Panc1 (cell line): Measurements from ENCODE around the gene LRRC36. TPM values are rescaled to one million over a fixed set of nuclear protein-coding genes. Genes with fewer than 3 reads are reported as not detected.

Experiments
- ATAC-seq: fragments of 200-7000 bp; cut with Tn5 transposase; 2 replicates; pipeline ENCODE4 v1.9.1; 2020; ENCODE audit warnings: mild to moderate bottlenecking, moderate library complexity
- BruUV-seq: library from RNA; stranded (reverse); fragments of 400-500 nt; replicated peaks from 2 replicates; lab custom pipeline; 2021; lab: Mats Ljungman, UMichigan
- CTCF ChIA-PET: fragments of 300-600 bp; sonication (Branson Sonifier 250); formaldehyde crosslinking; loops from one replicate; lab custom pipeline; 2022; ENCODE audit warnings: antibody characterized with exemption; lab: Charles Lee
- POLR2A ChIA-PET: fragments of 300-600 bp; sonication (Branson Sonifier 250); formaldehyde crosslinking; loops from one replicate; lab custom pipeline; 2022; ENCODE audit warnings: antibody characterized with exemption; lab: Charles Lee
- DNase-seq: peaks from one replicate; pipeline ENCODE4 v3.0.0-alpha.2; 2010; ENCODE audit warnings: low read depth, low spot score
- H3K27ac ChIP-seq: 2 replicates; pipeline ENCODE4 v1.5.1; 2011; ENCODE audit warnings: mild to moderate bottlenecking, low read length, inconsistent platforms
- H3K27me3 ChIP-seq: fragments of 200-500 bp; sonication (Bioruptor generic); 2 replicates; pipeline ENCODE4 v1.6.0; 2014; ENCODE audit warnings: low read length, inconsistent platforms; ENCODE audit not compliant: control insufficient read depth, insufficient read depth
- H3K36me3 ChIP-seq: fragments of 200-500 bp; sonication (Bioruptor generic); 2 replicates; pipeline ENCODE4 v1.5.1; 2014; ENCODE audit warnings: inconsistent platforms, mild to moderate bottlenecking, low read length, moderate library complexity; ENCODE audit not compliant: control insufficient read depth, insufficient read depth
- H3K4me1 ChIP-seq: 2 replicates; pipeline ENCODE4 v1.5.1; 2011; ENCODE audit warnings: inconsistent platforms, mild to moderate bottlenecking, low read length, moderate library complexity; ENCODE audit not compliant: control insufficient read depth, insufficient read depth
- H3K4me3 ChIP-seq, 2 experiments: 2 replicates each; pipeline ENCODE4 v1.5.1; 2011 to 2012; ENCODE audit warnings: low read depth in 2 of 2, low read length in 2 of 2, mild to moderate bottlenecking in 2 of 2, inconsistent platforms in 1 of 2, moderate library complexity in 1 of 2
- H3K9me3 ChIP-seq: fragments of 200-500 bp; sonication (Bioruptor generic); 2 replicates; pipeline ENCODE4 v1.5.1; 2014; ENCODE audit warnings: low read depth, mild to moderate bottlenecking, inconsistent platforms, low read length, moderate library complexity; ENCODE audit not compliant: control insufficient read depth, insufficient read depth
- CTCF ChIP-seq: fragments of 450-650 bp; IDR thresholded peaks from 2 replicates; pipeline ENCODE4 v1.5.1; 2017; ENCODE audit warnings: mild to moderate bottlenecking
- POLR2AphosphoS5 ChIP-seq: IDR thresholded peaks from 2 replicates; pipeline ENCODE4 v1.6.1; 2012; ENCODE audit warnings: mild to moderate bottlenecking, low read depth, low read length, moderate library complexity
- REST ChIP-seq, 2 experiments: IDR thresholded peaks; 2 replicates each; pipeline ENCODE4 v1.6.1; 2011 to 2012; ENCODE audit warnings: low read depth in 2 of 2, control low read depth in 1 of 2, low read length in 1 of 2, mild to moderate bottlenecking in 1 of 2, moderate library complexity in 1 of 2; ENCODE audit not compliant: insufficient read depth in 1 of 2
- SIN3A ChIP-seq: IDR thresholded peaks from 2 replicates; pipeline ENCODE4 v1.6.1; 2012; ENCODE audit warnings: low read depth, mild to moderate bottlenecking, low read length, moderate library complexity, borderline replicate concordance; ENCODE audit not compliant: insufficient read depth
- TCF7L2 ChIP-seq: IDR thresholded peaks from 2 replicates; pipeline ENCODE4 v1.6.1; 2011; ENCODE audit warnings: mild to moderate bottlenecking, low read depth, low read length, inconsistent platforms
- in situ Hi-C: cut with HindIII; loops from 2 replicates; pipeline ENCODE4 v1.10.0; 2016; ENCODE audit warnings: low sequenced_read_pairs, low pct_unique_long_range_greater_than_20kb
- intact Hi-C: fragments of 100-400 bp; cut with micrococcal nuclease; formaldehyde crosslinking; loops from one replicate; pipeline ENCODE4 v1.10.0; 2022; ENCODE audit not compliant: unreplicated experiment
- total RNA-seq: library from RNA; stranded (reverse); gene quantifications from one replicate; pipeline ENCODE4 v1.2.1, GENCODE V29; 2021; ENCODE audit not compliant: unreplicated experiment

LRRC36 gene
- total RNA-seq, 1 experiment from 2014 or later, result 0.54 TPM

- in situ Hi-C loops (no loop called here), intact Hi-C loops (no loop called here)
- ATAC-seq (no peak), DNase-seq (no peak)
- Histone ChIP-seq H3K27me3 (no peaks in the 10 kb centered on the region), H3K4me1 (no peaks in the 10 kb centered on the region), H3K36me3 (no peaks in the 10 kb centered on the region), H3K9me3 (no peaks in the 10 kb centered on the region), H3K4me3 (no peak overlapping the region), H3K27ac (no peak overlapping the region)
- CTCF ChIA-PET, result no interaction called here
- POLR2A ChIA-PET, result no interaction called here
- no TSS peak for BruUV-seq
- TF ChIP-seq REST (IDR thresholded peaks at IDR 0.05; ENCODE audit: insufficient read depth in 1 of 2, low read depth in 2 of 2, low read length in 1 of 2) (no peak), POLR2AphosphoS5 (no peak), SIN3A (no peak), TCF7L2 (no peak), CTCF (no peak)
Observed at GRCh38 chr16:67304020-67304419, 22.6 kb upstream of the LRRC36 start.

GRCh38 chr16:67305216-67306071, 21.2 kb upstream of the LRRC36 start:
- in situ Hi-C loops (no loop called here), intact Hi-C loops (loop anchor here (1.0 kb wide), 1 partner anchor 18 kb away; no protein-coding TSS in a partner anchor)
- ATAC-seq (no peak), DNase-seq (no peak)
- CTCF ChIA-PET, result no interaction called here
- BruUV-seq, result no TSS peak
- Histone ChIP-seq H3K27ac (no peak overlapping the region), H3K4me1 (no peaks in the 10 kb centered on the region), H3K4me3 (no peak overlapping the region), H3K36me3 (no peaks in the 10 kb centered on the region), H3K27me3 (no peaks in the 10 kb centered on the region), H3K9me3 (no peaks in the 10 kb centered on the region)
- POLR2A ChIA-PET, result no interaction called here
- TF ChIP-seq SIN3A (no peak), POLR2AphosphoS5 (no peak), REST (IDR thresholded peaks at IDR 0.05; ENCODE audit: insufficient read depth in 1 of 2, low read depth in 2 of 2, low read length in 1 of 2) (no peak), CTCF (no peak), TCF7L2 (no peak)
